Measurements from ENCODE around the gene RPS16. TPM values are rescaled to one million over a fixed set of nuclear protein-coding genes. Genes with fewer than 3 reads are reported as not detected.

RPS16 gene
- total and polyA plus RNA-seq, 4 donors: 109 to 1,094 (median 218) TPM

GRCh38 chr19:39407660-39408391 is 27.9 kb downstream of the RPS16 start:
- Histone ChIP-seq H3K4me3 (ENCODE audit: low read depth in 1 of 3, low read length in 3 of 3) (peak overlapping the region; percentile 89 to 95 (median 94)), H3K36me3 (ENCODE audit: control insufficient read depth in 4 of 4, insufficient read depth in 3 of 4, low read depth in 1 of 4, low read length in 3 of 4) (peaks cover 0 to 9% (median 0%) of the 10 kb centered on the region in 4 donors), H3K27me3 (ENCODE audit: control insufficient read depth in 4 of 4, insufficient read depth in 4 of 4, low read length in 3 of 4) (no peaks in the 10 kb centered on the region), H3K9me3 (ENCODE audit: control insufficient read depth in 4 of 4, low read length in 3 of 4) (no peaks in the 10 kb centered on the region), H3K27ac (ENCODE audit: low read depth in 1 of 2, low read length in 2 of 2) (peak overlapping the region; percentile 89 to 95), H3K9ac (ENCODE audit: low read depth in 1 of 2, low read length in 2 of 2) (peak overlapping the region; percentile 98 to 99), H3K4me1 (ENCODE audit: control insufficient read depth in 4 of 4, insufficient read depth in 4 of 4, low read length in 3 of 4) (peaks cover 7 to 28% (median 12%) of the 10 kb centered on the region in 4 donors)
- WGBS: 5% methylated on average over 40 of the region's 40 CpGs
- no peak for TF ChIP-seq SP1 (IDR thresholded peaks at IDR 0.05)
- TF ChIP-seq JUND (IDR thresholded peaks at IDR 0.05): no peak
- no peak for TF ChIP-seq RAD21 (IDR thresholded peaks at IDR 0.05)
- no peak for TF ChIP-seq REST (IDR thresholded peaks at IDR 0.05)
- no peak for TF ChIP-seq GABPA (IDR thresholded peaks at IDR 0.05 in 1 of 2, conservative IDR thresholded peaks at IDR 0.05 in 1 of 2)
- TF ChIP-seq EGR1 (IDR thresholded peaks at IDR 0.05; ENCODE audit: low read depth in 2 of 2): no peak
- TF ChIP-seq NR2F2 (IDR thresholded peaks at IDR 0.05): peak; percentile 3
- no peak for TF ChIP-seq ZBTB33 (IDR thresholded peaks at IDR 0.05)
- no peak for TF ChIP-seq HNF4G (IDR thresholded peaks at IDR 0.05)
- TF ChIP-seq MAX (IDR thresholded peaks at IDR 0.05): no peak
- TF ChIP-seq RXRA (IDR thresholded peaks at IDR 0.05): peak in 1 of 2 donors; percentile 5
- no peak for TF ChIP-seq FOXA1 (IDR thresholded peaks at IDR 0.05)
- DNase-seq (ENCODE audit: low spot score): no peak

GRCh38 chr19:39407410-39407659 is 28.4 kb downstream of the RPS16 start:
- DNase-seq (ENCODE audit: low spot score): no peak
- TF ChIP-seq ATF3 (IDR thresholded peaks at IDR 0.05) (no peak), RXRA (IDR thresholded peaks at IDR 0.05) (no peak), HNF4G (IDR thresholded peaks at IDR 0.05) (no peak), HNF4A (conservative IDR thresholded peaks at IDR 0.05) (no peak), MAX (IDR thresholded peaks at IDR 0.05) (no peak)
- no peaks in the 10 kb centered on the region for H3K9me3 ChIP-seq (ENCODE audit: control insufficient read depth in 4 of 4, low read length in 3 of 4)
- H3K27me3 ChIP-seq (ENCODE audit: control insufficient read depth in 4 of 4, insufficient read depth in 4 of 4, low read length in 3 of 4): no peaks in the 10 kb centered on the region
- peak overlapping the region; percentile 98 to 99 for H3K9ac ChIP-seq (ENCODE audit: low read depth in 1 of 2, low read length in 2 of 2)
- peaks cover 7 to 25% (median 13%) of the 10 kb centered on the region in 4 donors for H3K4me1 ChIP-seq (ENCODE audit: control insufficient read depth in 4 of 4, insufficient read depth in 4 of 4, low read length in 3 of 4)
- H3K4me3 ChIP-seq (ENCODE audit: low read depth in 1 of 3, low read length in 3 of 3): peak overlapping the region; percentile 89 to 95 (median 94)
- WGBS: under 1% methylated on average over 14 of the region's 14 CpGs
- H3K27ac ChIP-seq (ENCODE audit: low read depth in 1 of 2, low read length in 2 of 2): peak overlapping the region; percentile 89 to 95
- peaks cover 0 to 9% (median 0%) of the 10 kb centered on the region in 4 donors for H3K36me3 ChIP-seq (ENCODE audit: control insufficient read depth in 4 of 4, insufficient read depth in 3 of 4, low read depth in 1 of 4, low read length in 3 of 4)

All from liver (tissue), 9 donors.